NCI-H774 (cell line): Measurements from ENCODE around the gene TBCC.
"Not testable (repeated sequence)": the region's sequence is repeated elsewhere in the genome, so short reads cannot be mapped to it uniquely, and the experiment has no call there.

Experiments used
- DNase-seq: peaks from one replicate; lab custom pipeline; 2025; lab: John Stamatoyannopoulos, UW

TBCC gene

GRCh38 chr6:42745640-42746462, at the start of gene TBCC:
Gene TBCC (minus strand): TSS chr6:42746103. CDS start chr6:42746073, 30 bp downstream.
- peak; percentile 96 for DNase-seq

GRCh38 chr6:42795651-42796050, 49.7 kb upstream of the TBCC start:
- no peak for DNase-seq

GRCh38 chr6:42791706-42792320, 45.9 kb upstream of the TBCC start:
- peak; percentile 72 for DNase-seq

- DNase-seq, result no peak
Measured at GRCh38 chr6:42790549-42791181, 44.8 kb upstream of the TBCC start.

GRCh38 chr6:42788671-42789070, 42.8 kb upstream of the TBCC start:
- no peak for DNase-seq

GRCh38 chr6:42787063-42787472, 41.2 kb upstream of the TBCC start:
- no peak for DNase-seq

GRCh38 chr6:42786525-42786985, 40.7 kb upstream of the TBCC start:
- no peak for DNase-seq

GRCh38 chr6:42784717-42785498, 39.0 kb upstream of the TBCC start:
- DNase-seq, result no peak

GRCh38 chr6:42783876-42784642, 38.2 kb upstream of the TBCC start:
- no peak for DNase-seq

GRCh38 chr6:42783177-42783875, 37.4 kb upstream of the TBCC start:
- peak; percentile 55 for DNase-seq

- DNase-seq, result peak; percentile 65
Measured at GRCh38 chr6:42782689-42783176, 36.8 kb upstream of the TBCC start.

- DNase-seq, result peak; percentile 66
Measured at GRCh38 chr6:42781796-42782688, 36.1 kb upstream of the TBCC start, which contains the start of gene BICRAL. Gene BICRAL (plus strand): TSS chr6:42782052. CDS start chr6:42822023, 39,971 bp downstream.

GRCh38 chr6:42781546-42781795, 35.6 kb upstream of the TBCC start:
- no peak for DNase-seq

GRCh38 chr6:42779521-42779920, 33.6 kb upstream of the TBCC start:
- no peak for DNase-seq

- no peak for DNase-seq
Measured at GRCh38 chr6:42778122-42778521, 32.2 kb upstream of the TBCC start.

GRCh38 chr6:42777126-42777822, 31.4 kb upstream of the TBCC start:
- DNase-seq, result no peak

- DNase-seq, result not testable (repeated sequence)
Measured at GRCh38 chr6:42774821-42775487, 29.1 kb upstream of the TBCC start.

- no peak for DNase-seq
Measured at GRCh38 chr6:42774201-42774600, 28.3 kb upstream of the TBCC start.

- no peak for DNase-seq
Measured at GRCh38 chr6:42771741-42772100, 25.8 kb upstream of the TBCC start.
